ENCODE results near the gene SERINC3. TPM values are rescaled to one million over a fixed set of nuclear protein-coding genes. Genes with fewer than 3 reads are reported as not detected.

Gene SERINC3
- total RNA-seq, 4 donors from 2014 or later: 119 to 140 (median 131) TPM

GRCh38 chr20:44528309-44528708 is 6.4 kb upstream of the SERINC3 start:
- H3K4me3 ChIP-seq: no peak overlapping the region
- no peaks in the 10 kb centered on the region for H3K36me3 ChIP-seq
- no peak for TF ChIP-seq CTCF (IDR thresholded peaks at IDR 0.05)
- no peak for TF ChIP-seq EP300 (IDR thresholded peaks at IDR 0.05)
- no peak for TF ChIP-seq POLR2A (IDR thresholded peaks at IDR 0.05)
- no peak for TF ChIP-seq POLR2AphosphoS5 (IDR thresholded peaks at IDR 0.05)
- no peak overlapping the region for H3K27ac ChIP-seq
- H3K27me3 ChIP-seq: no peaks in the 10 kb centered on the region
- no peak for ATAC-seq
- H3K9me3 ChIP-seq: no peaks in the 10 kb centered on the region
- H3K4me1 ChIP-seq: peaks cover 0 to 18% (median 0%) of the 10 kb centered on the region in 3 donors
- WGBS, 2 donors (ENCODE audit: low coverage in 1 of 2): 83 to 95% methylated on average over 3 to 6 of the region's 6 CpGs

- WGBS, 2 donors (ENCODE audit: low coverage in 1 of 2): 70% methylated on average over 2 of the region's 4 CpGs; no CpG with 5 or more reads in 1 of the 2 donors
- TF ChIP-seq POLR2A (IDR thresholded peaks at IDR 0.05) (no peak), CTCF (IDR thresholded peaks at IDR 0.05) (no peak), POLR2AphosphoS5 (IDR thresholded peaks at IDR 0.05) (no peak), EP300 (IDR thresholded peaks at IDR 0.05) (no peak)
Observed at GRCh38 chr20:44527716-44528199, 5.9 kb upstream of the SERINC3 start.

GRCh38 chr20:44526129-44526528 is 4.3 kb upstream of the SERINC3 start:
- no peak overlapping the region for H3K4me3 ChIP-seq
- H3K9me3 ChIP-seq: no peaks in the 10 kb centered on the region
- peaks cover 0 to 10% (median 0%) of the 10 kb centered on the region in 3 donors for H3K4me1 ChIP-seq
- no peak for ATAC-seq
- H3K27me3 ChIP-seq: no peaks in the 10 kb centered on the region
- 53 to 70% methylated on average over 2 to 5 of the region's 6 CpGs for WGBS, 2 donors (ENCODE audit: low coverage in 1 of 2)
- no peaks in the 10 kb centered on the region for H3K36me3 ChIP-seq
- TF ChIP-seq EP300 (IDR thresholded peaks at IDR 0.05): no peak
- no peak for TF ChIP-seq POLR2A (IDR thresholded peaks at IDR 0.05)
- TF ChIP-seq POLR2AphosphoS5 (IDR thresholded peaks at IDR 0.05): no peak
- no peak for TF ChIP-seq CTCF (IDR thresholded peaks at IDR 0.05)
- H3K27ac ChIP-seq: no peak overlapping the region

More at GRCh38 chr20:44527716-44528199, 5.9 kb upstream of the SERINC3 start:
- ATAC-seq: no peak
- Histone ChIP-seq H3K36me3 (no peaks in the 10 kb centered on the region), H3K27ac (no peak overlapping the region), H3K9me3 (no peaks in the 10 kb centered on the region), H3K4me3 (no peak overlapping the region), H3K27me3 (no peaks in the 10 kb centered on the region), H3K4me1 (peaks cover 0 to 13% (median 0%) of the 10 kb centered on the region in 3 donors)

GRCh38 chr20:44523746-44524145 is 1.9 kb upstream of the SERINC3 start:
- Histone ChIP-seq H3K4me3 (no peak overlapping the region), H3K9me3 (no peaks in the 10 kb centered on the region), H3K36me3 (no peaks in the 10 kb centered on the region), H3K4me1 (peaks cover 4 to 32% (median 21%) of the 10 kb centered on the region in 3 donors), H3K27ac (no peak overlapping the region), H3K27me3 (no peaks in the 10 kb centered on the region)
- no peak for TF ChIP-seq POLR2A (IDR thresholded peaks at IDR 0.05)
- no peak for TF ChIP-seq CTCF (IDR thresholded peaks at IDR 0.05)
- TF ChIP-seq POLR2AphosphoS5 (IDR thresholded peaks at IDR 0.05): no peak
- no peak for TF ChIP-seq EP300 (IDR thresholded peaks at IDR 0.05)
- ATAC-seq: no peak
- WGBS, 2 donors (ENCODE audit: low coverage in 1 of 2): 40% methylated on average over 3 to 4 of the region's 4 CpGs

GRCh38 chr20:44522841-44523240 is 971 bp upstream of the SERINC3 start:
- H3K36me3 ChIP-seq: no peaks in the 10 kb centered on the region
- no peak for ATAC-seq
- 50% methylated on average over 1 of the region's 1 CpG for WGBS, 2 donors (ENCODE audit: low coverage in 1 of 2)
- H3K9me3 ChIP-seq: no peaks in the 10 kb centered on the region
- no peak for TF ChIP-seq POLR2A (IDR thresholded peaks at IDR 0.05)
- H3K27ac ChIP-seq: peak overlapping the region; percentile 94 to 100 (median 96)
- no peaks in the 10 kb centered on the region for H3K27me3 ChIP-seq
- no peak overlapping the region for H3K4me3 ChIP-seq
- peaks cover 4 to 41% (median 23%) of the 10 kb centered on the region in 3 donors for H3K4me1 ChIP-seq

Data from gastroesophageal sphincter (tissue), 4 donors.